ENCODE results near the gene C19orf38.
"Not testable (repeated sequence)": the region's sequence is repeated elsewhere in the genome, so short reads cannot be mapped to it uniquely, and the experiment has no call there.

Gene C19orf38

DNA sequence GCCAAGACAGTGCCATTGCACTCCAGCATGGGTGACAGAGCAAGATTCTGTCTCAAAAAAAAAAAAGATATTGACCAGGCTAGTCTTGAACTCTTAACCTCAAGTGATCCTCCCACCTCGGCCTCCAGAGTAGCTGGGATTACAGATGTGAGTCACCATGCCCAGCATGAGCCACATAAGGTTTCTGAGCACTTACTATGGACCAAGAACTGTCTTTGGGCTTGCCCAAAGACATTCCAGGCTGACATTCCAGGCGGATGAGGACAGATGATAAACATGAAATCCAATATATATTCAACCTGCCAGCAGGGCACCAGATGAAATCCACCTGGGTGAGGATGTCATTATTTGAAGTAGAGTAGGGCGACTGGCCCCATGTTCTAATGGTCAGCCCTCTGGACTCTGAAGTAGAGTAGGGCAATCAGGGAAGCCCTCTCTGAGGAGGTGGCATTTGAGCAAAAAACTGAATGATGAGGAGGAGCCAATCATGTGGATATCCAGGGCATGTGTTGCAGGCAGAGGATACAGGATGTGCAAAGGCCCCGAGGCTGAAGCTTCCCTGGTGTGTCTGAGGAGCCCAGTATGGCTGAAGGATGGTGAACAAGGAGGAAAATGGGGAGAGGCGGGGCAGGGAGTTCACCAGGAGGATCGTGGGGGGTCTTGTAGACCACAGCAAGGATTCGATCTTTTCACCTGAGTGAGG, 4.0 kb downstream of the C19orf38 start:
- DNase-seq = no peak

DNA sequence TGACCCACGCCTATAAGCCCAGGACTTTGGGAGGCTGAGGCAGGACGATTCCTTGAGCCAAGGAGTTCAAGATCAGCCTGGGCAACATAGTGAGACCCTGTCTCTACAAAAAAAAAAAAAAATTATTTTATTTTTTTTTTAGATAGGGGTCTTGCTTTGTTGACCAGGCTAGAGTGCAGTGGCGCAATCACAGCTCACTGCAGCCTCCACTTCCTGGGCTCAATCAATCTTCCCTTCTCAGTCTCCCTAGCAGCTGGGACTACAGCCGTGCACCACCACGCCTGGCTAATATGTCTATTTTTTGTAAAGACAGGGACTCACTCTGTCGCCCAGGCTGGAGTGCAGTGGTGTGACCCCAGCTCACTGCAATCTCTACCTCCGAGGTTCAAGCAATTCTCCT, 4.7 kb downstream of the C19orf38 start:
- DNase-seq = no peak

DNA sequence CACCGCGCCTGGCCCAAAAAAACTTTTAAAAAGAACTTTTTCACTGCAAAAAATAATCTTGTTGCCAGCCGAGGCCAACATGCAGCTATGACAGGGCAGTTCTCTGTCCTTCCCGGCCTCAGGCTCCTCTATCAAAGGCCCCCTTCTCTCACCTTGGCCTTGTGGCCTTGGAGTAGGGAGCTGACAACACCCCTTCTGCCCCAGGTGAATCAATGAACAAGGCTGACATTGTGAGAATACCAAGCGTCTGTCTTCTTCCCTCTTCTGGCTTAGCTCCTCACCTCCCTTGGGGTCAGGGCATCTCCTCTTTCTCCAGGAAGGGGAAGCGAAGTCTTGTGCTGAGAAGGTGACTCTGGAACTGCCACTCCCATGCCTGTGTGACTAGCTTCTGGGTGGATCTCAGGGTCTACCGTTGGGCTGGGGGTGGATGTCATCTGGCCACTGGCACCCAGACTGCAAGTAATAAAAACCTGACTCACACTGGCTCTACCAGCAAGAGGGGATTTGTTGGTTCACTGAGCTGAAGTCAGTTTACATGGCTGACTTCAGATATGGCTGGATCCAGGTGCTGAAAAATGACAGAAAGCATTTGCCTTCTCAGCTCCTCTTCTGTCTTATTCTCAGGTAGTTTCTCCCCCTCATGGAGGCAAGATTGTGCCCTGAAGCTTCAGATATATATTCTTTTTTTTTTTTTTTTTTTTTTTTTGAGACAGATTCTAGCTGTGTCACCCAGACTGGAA, 6.3 kb downstream of the C19orf38 start:
- no peak for DNase-seq

DNA sequence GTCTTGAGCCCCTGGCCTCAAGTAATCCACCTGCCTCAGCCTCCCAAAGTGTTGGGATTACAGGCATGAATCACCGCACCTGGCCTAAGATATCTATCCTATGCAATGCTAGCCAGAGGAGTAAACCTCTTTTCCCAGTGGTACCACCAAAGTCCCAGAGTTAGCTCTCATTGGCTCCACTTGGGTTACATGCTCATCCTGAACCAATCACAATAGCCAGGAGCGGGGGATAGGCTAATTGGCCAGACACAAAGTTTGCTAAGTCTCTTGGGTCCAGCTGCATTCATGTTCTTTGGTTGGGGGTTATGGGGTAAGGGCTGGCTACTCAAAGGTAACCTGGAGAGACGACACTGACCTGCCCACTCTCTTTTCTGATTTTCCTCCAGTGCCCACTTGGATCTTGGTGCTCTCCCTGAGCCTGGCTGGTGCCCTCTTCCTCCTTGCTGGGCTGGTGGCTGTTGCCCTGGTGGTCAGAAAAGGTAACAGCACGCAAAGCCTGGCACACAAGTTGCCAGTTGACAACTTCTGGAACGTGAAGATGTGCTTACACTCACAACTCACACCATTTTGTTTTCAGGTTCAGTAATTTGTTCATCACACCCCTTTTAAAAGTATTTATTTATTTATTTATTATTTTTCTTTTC, 7.8 kb downstream of the C19orf38 start:
- DNase-seq = no peak

DNA sequence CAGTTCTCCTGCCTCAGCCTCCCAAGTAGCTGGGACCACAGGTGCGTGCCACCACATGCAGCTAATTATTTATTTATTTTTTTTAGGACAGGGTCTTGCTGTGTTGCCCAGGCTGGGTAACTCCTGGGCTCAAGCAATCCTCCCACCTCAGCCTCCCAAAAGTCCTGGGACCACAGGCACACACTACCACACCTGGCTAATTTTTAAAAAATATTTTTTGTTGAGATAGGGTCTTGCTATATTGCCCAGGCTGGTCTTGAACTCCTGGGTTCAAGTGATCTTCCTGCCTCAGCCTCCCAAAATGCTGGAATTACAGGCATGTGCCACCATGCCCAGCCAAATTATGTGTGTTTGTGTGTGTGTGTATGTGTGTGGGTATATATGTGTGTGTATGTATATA, 8.7 kb downstream of the C19orf38 start:
- not testable (repeated sequence) for DNase-seq

DNA sequence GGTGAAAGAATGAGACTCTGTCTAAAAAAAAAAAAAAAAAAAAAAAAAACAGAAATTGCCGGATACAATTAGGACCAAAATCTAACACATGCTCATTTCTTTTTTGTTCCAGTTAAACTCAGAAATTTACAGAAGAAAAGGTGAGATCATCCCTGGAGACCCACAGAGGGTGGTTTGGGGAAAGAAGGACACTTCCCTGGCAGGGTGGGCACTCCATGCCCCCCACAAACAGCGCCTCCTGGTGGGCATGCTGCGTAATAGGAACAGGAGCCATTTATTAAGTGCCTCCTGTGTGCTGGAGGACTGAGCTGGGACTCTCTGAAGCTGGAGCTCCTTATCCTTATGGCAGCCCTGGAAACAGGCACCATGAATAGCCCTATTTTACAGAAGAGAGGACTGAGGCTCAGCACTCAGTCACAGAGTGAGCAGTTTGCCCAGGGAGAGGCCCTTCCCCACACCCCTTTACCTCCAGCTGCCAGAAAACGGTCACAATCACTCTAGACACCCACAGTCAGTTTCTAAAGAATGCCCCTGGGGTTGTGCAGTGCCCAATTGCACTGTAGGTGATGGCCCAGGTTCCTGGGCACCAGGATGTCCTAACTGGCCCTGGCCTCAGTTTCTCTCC, 10.1 kb downstream of the C19orf38 start:
- no peak for DNase-seq

DNA sequence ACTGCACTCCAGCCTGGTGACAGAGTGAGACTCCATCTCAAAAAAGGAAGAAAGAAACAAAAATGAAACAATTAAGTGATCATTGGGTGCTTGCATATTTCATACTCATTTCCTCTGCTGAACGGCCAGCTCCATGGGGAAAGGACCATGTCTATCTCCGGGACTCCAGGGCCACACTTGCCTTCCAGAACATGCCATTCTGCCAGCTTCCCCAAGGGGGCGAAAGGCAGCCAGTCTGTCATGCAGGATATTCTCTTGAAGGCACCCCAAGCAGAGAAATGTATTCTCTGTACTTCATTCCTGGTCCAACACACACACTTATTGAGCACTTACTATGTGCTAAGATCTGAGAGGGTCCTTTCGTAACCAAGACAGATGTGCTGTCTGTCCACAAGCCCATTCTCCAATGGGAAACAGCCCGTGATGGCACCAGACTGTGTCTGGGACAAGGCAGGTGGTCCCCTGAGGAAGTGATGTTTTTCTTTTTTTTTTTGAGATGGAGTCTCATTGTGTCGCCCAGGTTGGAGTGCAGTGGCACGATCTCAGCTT, 13.0 kb downstream of the C19orf38 start:
- DNase-seq = peak in 1 of 2 experiments; percentile 36

DNA sequence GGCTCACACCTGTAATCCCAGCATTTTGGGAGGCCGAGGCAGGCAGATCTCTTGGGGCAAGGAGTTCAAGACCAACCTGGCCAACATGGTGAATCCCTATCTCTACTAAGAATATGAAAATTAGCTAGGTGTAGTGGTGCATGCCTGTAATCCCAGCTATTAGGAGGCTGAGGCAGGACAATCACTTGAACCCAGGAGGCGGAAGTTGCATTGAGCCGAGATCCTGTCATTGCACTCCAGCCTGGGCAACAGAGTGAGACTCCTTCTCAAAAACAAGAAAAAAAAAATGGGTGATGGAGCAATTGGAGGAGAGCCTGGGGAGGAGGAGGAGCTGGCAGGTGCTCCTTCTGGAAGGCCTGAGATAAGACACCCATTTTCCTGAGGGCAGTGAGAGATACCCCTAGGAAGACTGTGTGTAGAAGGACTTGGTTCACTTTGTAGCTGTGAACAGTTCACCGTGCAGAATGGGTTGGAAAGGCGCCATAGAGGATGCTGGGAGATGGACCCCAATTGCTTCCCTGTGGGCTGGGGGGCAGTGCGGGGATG, 14.4 kb downstream of the C19orf38 start:
- no peak for DNase-seq

DNA sequence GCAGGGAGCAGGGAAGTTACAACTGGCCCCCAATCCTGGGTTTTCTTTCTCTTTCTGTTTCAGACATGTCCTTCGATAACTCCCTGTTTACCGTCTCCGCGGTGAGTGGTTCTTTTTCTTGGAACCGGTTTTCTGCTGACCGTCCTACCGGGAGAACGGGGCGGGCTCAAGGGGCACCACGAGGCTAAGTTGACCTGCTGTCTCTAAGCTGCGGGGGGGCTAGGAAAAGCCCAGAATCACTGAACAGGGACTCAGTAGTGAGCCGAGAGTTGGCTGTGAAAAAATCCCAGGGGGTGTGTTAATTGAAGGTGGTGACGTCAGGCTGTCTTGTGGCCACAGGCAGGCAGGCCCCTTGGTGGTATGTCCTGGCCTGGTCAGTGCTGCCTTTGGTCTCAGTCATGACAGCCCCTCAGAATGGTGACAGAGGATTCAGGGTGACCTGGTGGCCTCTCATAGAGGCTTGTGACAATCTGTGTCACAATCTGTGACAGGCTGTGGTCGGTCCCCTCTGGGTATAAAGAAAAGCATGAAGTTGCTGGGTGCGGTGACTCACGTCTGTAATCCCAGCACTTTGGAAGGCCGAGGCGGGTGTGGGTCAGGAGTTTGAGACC, 15.0 kb downstream of the C19orf38 start:
- no peak for DNase-seq

DNA sequence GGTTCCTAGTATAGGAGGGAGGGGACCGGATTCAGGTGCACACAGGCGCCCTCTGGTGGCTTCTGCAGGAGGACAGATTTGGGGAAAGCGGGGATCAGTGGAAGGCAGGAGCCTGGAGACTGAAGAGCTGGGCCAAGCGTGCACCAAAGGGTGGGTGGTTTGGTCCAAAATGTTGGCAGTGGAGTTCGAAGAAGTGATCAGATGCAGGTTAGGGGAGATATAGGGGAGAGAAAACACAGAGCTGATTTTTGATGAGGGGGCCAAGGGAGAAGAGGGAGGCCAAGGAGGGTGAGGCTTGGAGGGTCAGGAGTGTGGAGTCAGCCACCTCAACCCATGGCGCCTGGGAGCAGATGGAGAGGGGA, 16.3 kb downstream of the C19orf38 start:
- DNase-seq = peak; percentile 70 to 80

DNA sequence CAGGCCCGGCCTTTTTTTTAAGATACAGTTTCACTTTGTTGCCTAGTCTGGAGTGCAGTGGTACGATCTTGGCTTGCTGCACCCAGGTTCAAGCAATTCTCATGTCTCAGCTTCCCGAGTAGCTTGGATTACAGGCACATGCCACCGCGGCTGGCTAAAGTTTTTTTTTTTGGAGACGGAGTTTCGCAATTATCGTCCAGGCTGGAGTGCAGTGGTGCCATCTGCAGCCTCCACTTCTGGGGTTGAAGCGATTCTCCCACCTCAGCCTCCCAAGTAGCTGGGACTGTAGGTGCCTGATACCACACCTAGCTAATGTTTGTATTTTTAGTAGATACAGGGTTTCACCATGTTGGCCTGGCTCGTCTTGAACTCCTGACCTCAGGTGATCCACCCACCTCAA, 18.3 kb downstream of the C19orf38 start:
- DNase-seq = no peak

DNA sequence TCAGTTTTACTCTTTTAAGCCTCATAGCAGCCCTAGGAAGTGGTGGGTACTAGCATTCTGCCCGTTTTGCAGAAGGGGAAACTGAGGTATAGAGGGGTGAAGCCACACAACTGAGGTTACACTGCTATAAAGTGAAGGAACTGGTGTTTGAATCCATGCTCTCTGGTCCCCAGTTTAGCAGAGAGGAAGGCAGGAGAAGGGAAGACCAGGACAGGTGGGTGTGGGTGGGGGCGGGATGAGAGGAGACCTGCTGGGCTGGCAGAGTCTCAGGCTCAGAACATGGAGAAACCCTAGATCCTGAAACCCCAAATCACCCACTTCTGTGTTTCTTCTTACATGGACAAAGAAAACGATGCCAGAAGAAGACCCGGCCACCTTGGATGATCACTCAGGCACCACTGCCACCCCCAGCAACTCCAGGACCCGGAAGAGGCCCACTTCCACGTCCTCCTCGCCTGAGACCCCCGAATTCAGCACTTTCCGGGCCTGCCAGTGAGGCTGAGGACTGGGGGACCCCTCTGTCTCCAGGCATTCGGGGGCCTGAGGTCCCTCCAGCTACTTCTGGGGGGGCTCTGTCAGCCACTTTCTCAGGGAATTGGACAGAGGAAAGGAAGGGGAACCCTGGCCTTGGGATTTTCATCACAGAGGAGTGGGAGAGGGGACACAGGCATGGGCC, 20.8 kb downstream of the C19orf38 start:
- DNase-seq = no peak

DNA sequence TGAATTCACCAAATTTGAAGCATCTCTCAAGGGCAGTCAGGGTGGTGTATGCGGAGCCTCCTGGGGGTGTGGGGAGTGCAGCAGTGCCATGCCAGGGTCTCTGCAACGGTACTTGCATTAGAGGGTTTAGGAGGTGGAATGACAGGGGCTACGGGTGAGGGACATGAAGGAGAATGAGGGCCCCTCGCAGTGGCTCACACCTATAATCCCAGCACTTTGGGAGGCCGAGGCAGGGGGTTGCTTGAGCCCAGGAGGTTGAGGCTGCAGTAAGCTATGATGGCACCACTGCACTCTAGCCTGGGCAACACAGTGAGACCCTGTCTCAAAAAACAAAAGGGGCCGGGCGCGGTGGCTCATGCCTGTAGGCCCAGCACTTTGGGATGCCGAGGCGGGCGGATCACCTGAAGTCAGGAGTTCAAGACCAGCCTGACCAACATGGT, 21.7 kb downstream of the C19orf38 start:
- not testable (repeated sequence) for DNase-seq

DNA sequence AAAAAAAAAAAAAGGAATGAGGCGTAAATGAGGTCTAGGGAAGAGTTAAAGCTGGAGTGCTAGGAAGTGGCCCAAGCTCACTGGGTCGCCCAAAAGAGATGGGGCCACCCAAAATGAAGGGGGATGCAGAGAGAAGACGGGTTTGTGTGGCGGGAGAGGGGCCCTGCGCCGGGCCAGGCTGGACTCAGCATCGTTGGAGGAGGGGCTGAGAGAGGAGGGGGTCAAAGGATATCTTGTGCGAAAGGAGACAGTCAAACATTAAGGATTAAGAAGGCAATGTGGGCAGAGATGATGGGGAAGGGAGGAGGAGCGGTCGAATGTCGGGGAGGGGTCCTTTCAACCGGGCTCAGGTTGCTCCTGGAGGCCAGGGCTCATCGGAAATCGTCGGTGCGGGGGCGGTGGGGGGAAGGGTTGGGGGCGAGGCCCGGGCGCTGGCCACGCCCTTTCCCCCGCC, 22.3 kb downstream of the C19orf38 start:
- DNase-seq = no peak

DNA sequence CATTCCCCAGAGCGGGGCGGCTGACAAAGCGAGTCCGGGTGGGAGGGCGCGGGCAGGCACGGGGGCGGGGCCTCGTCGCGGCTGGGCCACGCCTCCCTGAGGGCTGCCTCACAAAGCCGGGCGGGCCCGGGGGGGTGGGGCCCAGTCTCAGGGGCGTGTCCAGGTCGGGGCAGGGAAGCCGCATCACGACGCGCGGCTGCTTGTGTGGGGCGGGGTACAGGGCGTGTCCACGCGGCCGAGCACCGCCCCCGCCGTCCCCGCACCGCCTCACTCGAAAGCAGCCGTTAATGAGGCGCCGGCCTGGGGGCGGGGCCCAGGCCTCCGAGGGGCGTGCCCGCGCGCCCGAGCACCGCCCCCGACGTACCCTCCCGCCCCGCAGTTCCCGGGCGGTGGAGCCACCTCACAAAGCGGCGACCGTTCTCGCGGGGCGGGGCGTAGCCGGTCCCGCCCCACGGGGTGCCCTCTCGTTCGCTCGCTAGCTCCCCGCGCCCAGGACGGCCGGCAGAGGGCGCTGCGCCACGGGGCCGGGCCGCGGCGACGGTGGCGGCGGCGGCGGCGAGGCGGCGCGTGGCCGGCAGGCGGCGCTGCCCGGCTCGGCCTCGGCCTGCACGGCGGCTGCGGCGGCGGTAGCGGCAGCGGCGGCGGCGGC, 22.9 kb downstream of the C19orf38 start, which contains the start of gene CARM1:
CARM1 (plus strand) TSS at position 599 of the 649 bp plus-strand sequence. CDS start 150 bp downstream, outside the sequence.
- DNase-seq = peak; percentile 99

DNA sequence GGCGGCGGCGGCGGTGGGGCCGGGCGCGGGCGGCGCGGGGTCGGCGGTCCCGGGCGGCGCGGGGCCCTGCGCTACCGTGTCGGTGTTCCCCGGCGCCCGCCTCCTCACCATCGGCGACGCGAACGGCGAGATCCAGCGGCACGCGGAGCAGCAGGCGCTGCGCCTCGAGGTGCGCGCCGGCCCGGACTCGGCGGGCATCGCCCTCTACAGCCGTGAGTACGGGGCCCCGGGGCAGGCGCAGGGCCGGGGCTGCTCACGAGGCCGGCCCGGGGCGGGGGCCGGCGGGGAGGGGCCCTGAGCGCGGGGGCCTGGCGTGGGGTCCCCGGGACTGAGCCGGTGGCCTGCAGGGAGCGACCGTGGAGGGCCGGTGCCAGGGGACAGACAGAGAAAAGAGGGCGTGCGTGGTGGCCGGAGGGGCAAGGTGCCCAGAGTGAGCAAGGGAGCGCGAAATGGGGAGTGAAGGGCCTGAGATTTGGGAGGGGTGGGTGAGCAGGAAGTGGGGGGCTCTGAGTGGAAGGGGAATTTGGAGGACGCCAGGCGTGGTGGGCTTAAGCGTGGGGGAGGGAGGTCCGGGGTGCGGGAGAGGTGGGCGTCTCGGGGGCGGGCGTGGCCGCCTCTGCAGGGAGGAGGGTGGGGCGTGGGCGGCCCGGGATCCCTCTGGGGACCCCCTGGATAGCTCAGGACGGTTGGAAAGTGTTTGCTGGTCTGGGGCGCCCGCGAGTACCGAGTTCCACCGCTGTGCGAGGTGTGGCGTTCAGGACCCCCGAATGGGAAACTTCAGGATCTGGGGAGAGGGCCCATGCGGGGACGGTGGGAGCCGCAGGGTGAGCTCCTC, 23.7 kb downstream of the C19orf38 start:
- DNase-seq = peak; percentile 32 to 43

DNA sequence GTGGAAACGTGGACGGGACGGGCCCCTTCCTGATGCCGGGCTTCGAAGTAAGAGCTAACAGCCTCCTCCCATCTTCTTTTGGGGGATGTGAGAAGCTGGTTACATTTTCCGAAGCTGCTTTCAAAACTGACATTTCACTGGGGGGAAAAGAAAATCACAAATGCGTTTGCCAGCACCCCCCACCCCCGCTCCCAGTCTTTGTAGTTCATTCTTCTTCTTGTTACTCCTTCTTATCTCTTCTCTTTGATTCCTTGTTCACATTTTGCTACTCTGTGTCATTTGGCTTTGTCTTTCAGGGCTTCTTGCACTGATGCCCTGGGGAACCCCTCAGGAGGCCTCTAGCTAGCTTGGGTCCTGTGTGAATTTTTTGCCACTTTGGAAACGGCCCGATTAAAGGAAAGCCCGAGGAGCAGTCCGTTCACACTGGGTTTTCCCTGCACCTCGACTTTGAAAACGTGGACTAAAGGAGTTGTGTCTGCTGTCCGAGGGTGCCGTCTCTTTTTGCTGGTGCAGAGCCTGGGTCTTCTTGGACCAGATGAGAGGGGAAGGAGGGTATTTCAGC, 24.4 kb downstream of the C19orf38 start:
- peak; percentile 39 to 55 for DNase-seq

DNA sequence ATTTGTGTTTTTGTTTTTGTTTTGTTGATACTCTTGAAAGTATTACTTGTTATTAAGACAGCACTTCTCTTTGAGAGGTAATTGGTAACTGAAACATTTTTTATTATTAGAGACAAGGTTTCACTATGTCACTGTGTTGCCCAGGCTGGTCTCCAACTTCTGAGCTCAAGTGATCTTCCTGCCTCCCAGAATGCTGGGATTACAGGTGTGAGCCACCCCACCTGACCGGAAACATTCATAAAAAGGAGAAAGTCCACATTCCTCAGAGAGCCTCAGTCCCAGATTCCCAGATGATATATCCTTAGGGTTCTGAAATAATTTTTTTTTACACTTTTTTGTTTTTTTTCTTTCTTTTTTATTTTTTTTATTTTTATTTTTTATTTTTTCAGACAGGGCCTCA, 25.8 kb downstream of the C19orf38 start:
- DNase-seq = no peak

DNA sequence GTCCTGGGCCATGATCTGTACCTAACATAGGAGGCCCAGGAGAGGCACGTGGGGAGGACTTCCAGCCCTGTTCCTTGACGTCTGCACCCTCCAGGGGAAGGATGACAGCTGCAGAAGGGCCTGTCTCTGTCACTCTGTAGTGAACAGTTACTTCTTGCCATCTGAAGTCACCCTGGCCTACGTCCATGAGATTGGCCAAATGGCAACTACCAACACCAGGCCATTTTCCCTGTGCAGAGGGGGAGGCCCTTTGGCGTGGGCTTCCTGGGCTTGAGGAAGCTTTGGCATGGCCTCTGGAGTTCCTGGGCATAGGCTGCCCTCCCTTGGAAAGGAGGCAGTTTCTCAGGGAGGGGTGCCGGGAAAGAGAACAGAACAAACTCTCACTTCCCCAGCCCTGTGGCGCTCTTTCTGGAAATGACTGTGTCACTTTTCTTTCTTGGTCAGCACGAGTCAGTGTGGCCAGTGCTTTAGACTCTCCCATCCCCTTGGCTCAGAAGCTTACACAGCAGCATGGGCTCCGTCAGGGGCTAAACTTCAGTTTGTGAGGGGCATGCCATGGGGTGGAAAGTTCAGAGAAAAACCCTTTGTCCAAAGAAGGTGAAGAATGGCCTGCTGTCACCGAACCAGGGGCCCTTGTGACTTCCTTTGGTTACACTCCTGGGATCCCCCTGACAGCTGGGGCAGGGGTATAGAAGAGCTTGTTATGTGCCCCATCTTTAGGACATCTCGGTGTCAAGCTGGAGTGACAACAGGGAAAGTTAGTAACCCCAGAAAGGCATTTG, 28.4 kb downstream of the C19orf38 start:
- no peak for DNase-seq

Measured in stimulated activated CD4-positive, alpha-beta T cell treated with anti-CD3 and anti-CD28 coated beads, Interleukin-4, amount 100 ng/mL, for 4 hours (primary cell).